ENCODE data around the gene REC114.

REC114 gene

DNA sequence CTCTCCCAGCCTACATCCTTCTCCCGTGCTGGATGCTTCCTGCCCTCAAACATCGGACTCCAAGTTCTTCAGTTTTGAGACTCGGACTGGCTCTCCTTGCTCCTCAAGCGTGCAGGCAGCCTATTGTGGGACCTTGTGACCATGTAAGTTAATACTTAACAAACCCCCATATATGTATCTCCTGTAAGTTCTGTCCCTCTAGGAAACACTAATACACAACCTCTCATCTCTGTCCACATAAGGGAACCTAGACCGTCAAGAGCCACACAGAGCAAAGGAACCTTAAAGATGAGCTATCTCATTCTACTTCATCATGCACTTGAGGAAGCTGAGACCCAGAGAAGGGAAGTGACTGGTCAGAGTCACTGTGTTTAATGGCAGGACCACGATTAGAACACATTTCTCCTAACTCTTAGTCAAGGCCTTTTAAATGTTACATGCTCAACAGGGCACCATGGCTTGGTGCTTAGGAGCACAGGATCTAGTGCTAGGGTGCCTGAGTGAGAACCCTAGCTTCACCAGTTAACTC is 140.0 kb downstream of the REC114 start:
- no peak for DNase-seq

DNA sequence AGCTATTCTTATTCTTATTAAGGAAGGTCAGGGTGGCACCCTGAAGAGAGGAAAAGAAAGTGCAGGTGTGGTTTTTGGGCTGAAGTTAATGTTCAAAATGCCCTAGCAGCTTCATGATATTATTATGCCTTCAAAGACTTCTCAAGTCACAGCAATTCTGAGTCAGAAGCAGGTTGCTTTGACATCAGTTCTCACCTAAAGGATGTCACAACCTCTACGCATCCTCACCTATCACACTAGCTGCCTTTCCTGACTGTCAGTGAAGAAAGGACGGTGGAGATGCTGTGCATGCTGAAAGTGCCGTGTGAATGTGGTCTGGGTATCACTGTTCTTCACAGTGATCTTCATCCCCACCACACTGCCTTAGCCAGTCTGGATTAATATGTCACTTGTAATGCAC is 140.6 kb downstream of the REC114 start:
- DNase-seq = no peak

DNA sequence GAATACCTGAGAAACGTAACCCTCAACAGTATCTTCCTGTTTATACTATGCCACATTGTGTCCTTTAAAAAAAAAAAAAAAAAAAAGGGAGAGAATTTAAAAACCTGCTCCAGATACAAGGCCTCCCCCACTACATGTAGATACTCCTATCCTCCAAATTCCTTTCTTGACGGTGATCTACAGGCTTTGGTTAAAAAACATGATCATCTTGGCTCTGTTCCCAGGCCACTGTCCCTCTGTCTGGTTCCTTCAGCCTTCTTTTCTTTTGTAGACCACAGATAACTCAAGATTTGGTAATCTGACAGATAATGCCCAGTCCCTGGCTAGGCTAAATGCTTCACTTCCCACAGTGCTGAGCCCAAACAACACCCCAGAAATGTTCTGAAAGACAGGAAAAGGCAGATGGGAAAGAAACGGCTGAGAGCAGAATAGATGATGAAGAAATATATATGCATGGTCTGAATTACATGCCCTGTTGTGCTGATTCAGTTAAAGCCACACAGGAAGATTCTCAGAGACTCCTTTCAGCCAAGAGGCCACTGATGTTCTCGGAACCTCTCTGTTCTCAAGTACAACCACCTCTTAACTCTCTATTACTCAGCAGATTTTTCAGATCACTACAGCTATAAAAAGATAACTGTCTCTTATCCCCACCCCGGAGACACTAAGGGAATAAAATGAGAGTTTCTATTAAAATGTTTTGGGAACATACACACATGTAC is 141.9 kb downstream of the REC114 start:
- no peak for DNase-seq

DNA sequence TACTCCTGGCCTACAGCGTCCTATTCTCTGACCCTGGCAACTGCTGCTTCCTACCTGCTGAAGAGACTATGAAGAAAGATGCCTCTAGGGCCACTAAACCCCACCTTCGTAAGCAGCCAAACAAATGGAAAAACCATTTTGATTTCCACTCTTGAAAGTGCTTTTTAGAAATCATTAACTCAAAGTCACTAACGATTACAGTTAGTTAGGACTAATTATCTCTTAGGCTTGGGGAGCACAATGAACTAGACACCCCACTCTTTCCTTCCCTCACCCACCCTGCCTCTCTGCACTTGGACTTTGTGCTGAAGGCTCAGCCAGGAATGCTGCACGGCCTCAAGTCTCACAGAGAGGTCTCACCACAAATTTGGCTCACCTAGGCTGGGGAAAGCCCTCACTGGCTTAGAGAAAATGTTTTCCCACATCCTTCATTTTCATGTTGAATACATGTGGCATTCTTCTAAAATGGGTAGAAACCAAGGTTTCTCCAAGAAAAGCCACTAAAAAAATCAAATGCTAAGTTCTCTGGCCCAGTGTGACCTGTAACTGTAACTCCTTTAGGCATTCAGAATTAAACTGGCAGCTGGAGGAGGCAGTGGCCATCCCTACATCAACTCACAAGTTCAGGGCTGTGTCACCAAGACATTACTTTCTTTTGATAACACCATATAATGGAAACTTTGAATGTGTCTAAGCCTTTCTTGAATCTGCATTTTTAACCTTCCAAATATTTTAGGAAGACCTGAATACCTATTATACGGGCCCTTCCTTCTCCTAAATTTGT is 143.1 kb downstream of the REC114 start:
- DNase-seq = no peak

DNA sequence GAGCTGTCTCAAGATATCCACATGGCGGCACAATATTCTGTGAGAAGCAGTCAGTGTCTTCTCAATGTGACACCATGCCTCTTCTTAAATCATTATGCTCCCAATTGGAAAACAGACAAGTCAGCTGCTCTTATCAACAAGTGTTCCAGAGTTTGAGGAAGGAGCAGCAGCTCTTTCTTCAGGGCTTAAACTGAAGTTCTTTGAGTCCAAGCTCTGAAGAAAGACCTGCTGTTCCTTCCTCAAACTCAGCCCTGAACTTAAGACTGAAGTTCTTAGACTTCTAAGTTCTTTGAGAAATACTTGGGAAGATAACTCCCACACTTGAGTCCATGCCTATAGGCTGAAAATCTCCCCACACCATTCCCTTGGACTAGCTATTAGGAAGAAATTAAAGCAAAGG is 146.8 kb downstream of the REC114 start:
- DNase-seq = no peak

DNA sequence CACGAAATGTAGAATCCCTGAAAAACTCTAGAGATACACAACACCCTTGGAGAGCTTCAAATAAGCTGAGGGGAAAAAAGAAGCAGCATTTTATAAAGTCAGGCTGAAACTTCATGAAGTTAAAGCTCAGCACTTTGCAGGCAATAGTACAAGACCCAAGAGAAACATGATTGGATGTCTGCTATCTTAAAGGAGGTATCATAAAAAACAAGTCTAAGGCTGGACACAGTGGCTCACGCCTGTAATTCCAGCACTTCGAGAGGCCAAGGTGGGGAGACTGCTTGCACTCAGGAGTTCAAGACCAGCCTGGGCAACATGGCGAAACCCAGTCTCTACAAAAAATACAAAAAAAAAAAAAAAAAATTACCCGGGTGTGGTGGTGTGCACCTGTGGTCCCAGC is 147.3 kb downstream of the REC114 start:
- DNase-seq = no peak

DNA sequence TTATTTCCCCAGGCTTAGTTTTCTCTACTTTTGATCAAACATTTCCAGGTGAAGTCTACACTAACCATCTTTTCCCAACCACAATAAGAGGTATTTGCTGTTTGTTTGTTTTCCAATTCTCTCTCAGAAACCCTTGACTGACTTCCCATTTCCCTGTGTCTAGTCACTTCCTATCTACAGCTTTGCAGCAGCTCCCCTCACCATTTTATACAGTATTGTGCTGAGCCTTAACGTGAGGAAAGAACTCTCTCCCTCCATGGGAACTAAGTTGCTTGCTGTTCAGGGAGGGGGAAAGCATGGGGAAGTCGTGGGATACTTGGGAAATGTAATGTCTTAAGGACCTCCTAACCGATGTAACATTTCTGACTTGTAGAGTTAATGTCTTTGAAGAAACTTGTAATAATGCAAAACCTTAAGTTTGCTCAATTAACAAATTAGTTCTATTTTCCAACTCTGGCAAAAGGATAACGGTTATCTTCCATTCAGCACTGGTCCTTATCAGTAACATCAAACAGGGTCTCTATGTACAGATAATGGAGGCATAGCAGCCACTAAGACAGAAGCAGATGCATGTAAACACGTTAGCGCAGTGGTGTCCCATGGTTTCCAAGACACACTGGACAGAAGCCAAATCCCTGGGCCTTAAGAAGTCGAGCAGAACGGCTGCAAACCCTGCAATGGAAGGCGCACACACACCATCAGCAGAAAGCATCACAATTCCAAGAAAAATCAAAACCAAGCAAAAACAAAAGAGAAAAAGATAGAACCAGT is 150.5 kb downstream of the REC114 start:
- DNase-seq = no peak

DNA sequence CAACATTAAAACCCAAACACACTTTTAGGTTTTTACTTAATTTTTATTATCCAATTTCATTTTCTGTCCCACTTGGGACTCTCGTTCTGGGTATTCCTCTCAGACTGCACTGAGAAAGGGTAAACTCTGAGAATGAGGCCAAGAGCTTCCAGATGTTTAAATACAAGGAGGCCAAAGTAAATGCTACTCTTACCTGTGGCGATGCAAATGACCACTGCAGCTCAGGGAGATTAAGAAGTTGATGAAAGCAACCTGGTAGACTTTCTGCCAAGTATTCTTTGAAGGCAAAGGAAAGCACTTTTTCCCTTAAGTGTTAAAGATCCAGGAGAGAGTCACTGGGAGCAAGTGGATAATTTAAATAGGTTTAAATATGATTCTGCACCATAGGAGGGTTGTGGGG is 151.1 kb downstream of the REC114 start:
- no peak for DNase-seq

DNA sequence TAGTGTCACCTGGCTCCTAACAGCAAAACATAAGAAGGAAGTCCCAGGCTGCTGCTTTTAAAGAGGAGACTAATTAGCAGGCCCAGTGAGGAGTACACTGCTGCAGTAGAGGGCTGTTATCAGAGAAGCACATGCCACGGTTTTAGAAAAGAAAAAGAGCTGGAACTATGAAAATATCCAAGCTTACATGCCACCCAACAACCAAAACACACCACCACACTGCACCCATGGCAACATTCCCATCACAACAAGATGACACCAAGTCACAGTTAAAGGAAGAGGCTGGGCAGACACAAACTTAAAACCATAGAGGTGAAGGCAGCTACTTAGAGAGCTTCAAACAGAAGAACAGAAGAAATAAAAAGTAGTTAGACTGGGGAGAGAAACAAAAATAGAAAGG is 153.2 kb downstream of the REC114 start:
- no peak for DNase-seq

DNA sequence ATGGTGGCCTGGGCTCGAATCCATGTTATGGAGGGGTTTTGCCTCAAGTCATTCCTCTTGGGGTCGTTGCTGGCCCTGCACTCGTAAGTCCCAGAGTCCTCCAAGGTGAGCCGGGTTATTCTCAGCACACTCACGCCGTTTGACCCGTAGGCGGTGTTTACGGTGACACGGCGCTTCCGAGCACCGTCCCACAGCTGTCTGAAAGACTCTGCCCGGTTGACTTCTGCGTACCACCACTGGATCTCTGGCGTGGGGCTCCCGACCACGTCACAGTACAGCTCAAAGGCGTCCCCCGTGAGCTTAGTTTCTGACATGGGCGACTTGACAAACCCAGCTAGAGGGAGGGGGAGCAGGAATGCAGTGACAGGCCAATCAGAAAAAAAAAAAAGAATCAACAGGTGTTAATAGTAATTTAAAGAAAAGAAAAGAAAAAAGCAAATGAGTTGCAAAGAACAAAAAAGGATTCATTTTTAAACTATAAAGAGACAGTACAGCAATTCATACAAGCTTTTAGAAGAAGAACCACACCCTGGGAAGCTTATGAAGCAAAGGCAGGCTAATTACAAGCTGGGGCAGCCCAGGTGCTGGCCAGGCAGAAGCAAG is 154.2 kb downstream of the REC114 start:
- no peak for DNase-seq

DNA sequence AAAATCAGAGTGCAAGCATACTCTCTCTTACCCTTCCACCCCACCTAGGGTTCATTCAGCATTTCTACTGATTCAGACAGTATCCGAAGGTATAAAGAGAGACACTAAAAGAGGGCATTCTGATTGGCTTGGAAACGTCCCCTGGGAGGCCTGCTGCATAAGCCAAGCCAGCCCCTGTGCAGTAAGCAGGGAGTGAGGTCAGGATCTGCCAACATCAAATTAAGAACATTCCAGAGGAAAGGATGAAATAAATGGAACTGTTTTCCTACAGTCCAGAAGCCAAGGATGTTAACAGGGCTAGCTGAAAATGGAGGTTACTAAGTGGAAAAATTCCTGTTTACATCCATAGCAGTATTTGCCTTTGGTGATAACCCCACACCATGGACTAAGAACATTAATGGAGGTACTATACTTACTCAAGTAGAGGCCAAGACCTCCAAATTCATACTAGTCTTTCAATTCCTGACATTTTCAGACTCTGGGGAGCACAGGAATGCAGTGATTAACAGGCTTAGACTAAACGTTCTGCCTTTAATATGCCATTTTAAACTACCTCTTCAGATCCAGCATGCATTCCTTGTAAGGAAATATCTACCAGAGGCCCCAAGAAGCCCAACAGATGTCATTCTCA is 155.7 kb downstream of the REC114 start:
- DNase-seq = no peak

DNA sequence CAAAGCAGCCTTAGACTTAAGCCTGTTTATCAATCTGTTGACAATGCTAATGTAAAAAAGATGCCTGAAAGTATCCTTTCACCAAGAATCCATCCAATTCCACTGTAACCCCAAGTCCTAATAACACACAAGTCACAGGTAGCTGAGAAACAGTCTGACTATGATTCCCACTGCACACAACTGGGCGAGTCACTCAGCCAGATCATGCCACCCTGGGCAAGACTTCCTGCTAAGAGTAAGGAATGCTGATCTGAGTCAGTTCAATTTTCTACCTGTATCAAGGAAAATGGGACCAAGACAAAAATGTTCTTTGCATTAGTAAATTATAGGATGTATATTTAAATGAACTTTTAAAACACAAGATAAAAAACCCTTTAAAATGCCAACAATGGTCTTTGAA is 157.0 kb downstream of the REC114 start:
- no peak for DNase-seq

DNA sequence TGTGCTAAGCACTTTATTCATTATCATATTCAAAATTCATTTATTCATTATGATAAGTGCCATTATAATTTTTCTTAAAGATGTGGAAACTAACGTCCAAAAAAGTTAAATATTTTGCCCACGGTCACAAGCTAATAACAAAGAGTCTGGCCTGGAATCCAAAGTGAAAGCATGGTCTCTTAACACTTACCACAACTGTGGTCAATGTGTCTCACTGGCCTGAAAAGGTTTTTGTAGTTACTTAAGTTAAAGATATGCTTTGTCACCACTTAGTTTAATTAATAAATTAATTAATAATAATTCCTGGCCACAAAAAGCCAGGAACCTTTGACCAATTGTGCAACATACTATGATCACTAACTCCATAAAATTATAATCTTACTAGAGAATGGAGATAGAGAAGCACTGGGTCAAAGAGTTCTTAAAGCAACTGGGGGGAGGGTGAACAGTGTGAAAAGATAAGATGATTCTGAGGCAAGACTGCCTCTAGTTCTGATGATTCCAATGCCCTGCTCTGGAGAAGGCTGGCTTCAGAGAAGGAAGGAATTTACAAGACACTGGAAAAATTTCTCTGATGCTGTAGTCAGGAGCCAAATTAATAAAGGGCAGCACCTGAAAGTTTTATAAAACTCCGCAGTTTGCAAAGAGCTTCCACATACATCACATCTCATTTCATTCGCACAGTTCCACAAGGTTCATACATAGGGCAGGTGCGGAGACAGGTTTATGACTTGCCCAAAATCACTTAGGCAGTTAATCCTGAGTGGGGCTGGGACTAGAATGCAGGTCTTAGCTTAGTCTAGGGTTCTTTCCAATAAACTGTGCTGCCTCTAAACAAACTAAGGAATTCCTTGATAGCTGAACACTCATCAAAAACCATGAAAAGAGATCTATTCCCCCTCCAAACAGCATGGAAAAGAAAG is 157.7 kb downstream of the REC114 start:
- DNase-seq = no peak

DNA sequence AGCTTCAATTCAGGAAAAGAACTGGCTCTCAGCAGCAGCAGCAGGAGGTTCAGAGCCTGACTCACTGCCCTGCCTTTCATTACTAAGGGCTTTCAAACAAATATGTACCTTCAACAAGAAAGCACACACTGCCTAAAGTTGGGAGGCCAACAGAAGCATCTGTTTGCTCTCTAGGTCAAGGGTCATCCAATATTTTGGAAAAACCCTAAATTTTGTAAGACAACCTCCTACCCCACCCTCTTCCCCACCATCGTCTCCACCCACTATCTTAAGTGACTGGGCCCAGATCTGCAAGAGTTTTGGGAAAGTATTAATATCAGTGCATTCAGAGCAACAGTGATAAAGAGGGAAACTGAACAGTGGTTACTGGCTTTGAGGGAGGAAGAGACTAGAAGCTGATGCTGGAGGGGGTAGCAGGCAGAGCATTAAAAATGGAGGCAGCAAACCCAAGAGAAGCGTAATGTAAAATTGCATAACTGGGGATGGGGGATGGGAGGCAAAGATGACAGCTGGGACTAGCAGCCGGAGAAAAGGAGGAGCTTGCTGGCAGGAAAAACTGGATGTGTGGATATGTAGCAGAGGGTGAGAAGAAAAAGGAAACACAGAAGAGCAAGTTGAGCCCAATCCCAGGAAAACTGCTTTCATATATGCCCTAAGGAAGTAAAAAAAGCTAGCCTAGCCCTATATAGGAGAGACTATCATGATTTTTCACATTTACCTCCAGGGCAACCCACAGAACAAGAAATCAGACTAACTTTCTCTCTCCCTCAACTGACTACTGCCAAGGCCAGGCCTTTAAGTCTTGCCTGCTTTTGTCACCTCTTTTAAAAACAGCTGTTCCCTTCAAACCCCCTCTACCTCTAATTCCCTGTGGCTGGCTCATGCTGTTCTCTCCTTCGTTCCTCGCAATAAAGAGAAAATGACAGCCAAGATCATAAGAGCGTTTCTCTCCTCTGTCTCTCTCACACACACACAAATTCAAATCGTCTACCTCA is 158.8 kb downstream of the REC114 start:
- DNase-seq = peak; percentile 5

DNA sequence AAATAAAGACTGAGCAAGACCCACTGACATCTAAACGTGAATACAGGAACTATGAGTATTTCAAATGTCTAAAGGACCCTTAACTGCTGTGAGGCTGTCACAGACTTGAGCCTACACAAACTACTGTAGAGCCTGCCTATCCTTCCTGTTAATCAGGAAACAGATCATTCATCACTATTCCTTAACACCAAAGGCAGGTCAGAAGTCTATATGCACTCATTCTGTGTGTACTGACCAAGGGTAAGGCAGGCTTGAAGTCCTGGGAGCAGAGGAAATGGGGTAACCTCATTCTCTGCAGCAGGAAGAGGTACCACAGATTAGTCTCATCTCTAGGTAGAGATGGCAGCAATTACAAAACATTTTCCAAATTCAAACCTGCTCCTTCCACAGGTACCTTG is 159.5 kb downstream of the REC114 start:
- no peak for DNase-seq

DNA sequence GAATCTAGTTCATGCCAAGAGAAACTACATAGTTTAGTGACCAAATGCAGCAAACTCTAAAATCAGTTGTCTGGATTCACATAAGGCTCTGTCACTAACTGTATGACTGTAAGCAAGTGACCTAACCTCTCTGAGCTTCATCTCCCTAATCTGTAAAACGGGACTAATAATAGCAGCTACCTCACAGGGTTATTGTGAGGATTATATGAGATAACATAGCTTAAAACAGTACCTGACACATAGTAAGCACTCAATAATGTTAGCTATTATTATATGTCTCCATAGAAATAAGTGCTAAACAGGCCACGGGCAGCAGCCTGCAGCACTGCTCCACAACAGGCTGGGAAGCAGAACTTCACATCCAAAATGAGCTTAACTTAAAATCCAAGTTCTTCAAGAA is 160.0 kb downstream of the REC114 start:
- no peak for DNase-seq

DNA sequence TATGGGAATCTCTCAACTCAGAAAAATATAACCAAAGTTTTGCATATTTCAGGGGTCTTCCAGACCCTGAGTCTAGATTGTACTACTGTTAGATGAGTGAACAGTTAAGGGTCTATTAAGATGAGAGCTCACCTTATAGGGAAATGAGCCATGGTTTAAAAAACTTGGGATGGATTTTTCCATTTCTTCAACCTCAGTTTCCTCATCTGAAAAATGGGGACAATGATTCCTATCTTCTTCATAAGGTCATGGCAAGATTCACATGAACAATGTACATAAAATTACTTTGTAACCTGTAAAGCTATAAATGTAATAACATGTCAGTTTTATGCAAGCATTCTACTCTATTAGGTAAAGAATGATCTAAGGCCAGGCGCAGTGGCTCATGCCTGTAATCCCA is 161.5 kb downstream of the REC114 start:
- DNase-seq = no peak

DNA sequence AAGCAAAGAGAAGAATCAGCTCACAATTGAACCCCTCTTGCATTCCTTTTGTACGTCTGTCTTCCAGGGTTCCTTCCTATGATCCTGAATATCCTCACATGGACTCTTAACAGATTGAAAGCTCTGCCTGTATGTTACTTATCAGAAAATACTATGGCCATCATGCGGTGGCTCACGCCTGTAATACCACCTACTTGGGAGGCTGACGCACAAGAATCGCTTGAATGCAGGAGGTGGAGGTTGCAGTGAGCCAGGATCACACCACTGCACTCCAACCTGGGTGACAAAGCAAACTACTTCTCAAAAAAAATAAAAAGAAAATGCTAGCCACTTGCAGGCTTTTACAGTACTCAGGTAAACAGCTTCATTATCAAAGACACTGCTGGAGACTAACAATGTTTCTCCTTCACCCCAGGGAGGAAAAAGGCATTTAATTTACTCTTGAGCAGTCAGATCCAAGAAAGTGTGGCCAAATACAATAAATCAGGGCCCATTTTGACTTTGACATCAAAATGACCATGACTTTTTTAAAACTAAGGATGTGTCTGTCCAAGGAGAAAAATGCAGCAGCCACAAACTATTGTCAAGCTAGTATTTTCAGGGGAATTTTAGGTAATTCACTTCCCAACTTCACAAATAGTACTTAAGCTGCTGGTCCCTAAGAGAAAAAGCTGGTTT is 162.9 kb downstream of the REC114 start:
- no peak for DNase-seq

DNA sequence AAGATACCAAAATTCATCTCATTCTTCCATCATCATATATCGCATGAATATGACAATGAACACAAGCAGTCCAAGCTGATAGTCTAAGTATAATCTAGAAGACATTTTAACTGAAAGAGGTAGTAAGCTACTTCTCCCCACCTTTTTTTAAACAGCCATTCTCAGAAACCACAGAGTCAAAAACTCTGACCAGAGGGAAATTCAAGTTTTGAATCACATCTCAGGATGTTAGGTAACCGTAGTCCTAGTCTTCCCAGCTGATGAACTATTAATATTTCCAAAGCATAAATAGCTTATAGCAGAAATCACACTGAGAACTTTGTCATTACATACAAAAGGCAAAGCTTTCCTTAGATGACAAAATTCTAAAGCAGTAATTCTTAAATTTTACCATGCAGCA is 164.4 kb downstream of the REC114 start:
- DNase-seq = no peak

DNA sequence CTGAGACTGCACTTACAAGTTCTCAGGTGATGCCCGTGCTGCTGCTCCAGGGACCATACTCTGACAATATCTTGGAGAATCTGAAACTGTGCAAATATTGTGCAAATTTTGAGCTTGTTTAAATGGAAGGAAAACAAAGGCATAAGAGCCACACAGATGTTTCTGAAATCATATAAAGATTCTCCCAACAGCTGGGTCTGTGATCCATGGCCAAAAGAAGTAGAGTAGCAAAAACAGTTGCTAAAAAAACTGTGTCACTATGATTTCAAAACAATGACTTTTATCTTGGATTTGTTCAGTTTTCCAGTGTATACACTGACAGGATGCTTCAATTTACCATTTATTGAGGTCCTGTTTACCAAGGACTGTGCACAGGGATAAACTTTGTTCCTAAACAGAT is 164.9 kb downstream of the REC114 start:
- DNase-seq = no peak

Measured in T1000 (cell line).